Glutamatergic neuron (in vitro differentiated cells): ENCODE data around the gene CCDC78. TPM values are rescaled to one million over a fixed set of nuclear protein-coding genes. Genes with fewer than 3 reads are reported as not detected.
A peak's percentile ranks its signal among the peaks of the same experiment; 100 is the strongest.

ENCODE experiments used
- DNase-seq: peaks from one replicate; pipeline ENCODE4 v3.0.0; 2022
- H3K27ac Mint-ChIP-seq: one replicate; pipeline ENCODE4 v1.8.0; 2020; ENCODE audit warnings: mild to moderate bottlenecking, mixed read lengths, inconsistent platforms; ENCODE audit not compliant: unreplicated experiment
- H3K27me3 Mint-ChIP-seq: one replicate; pipeline ENCODE4 v1.8.0; 2020; ENCODE audit warnings: mild to moderate bottlenecking, moderate library complexity, mixed read lengths, inconsistent platforms; ENCODE audit not compliant: unreplicated experiment
- H3K36me3 Mint-ChIP-seq: one replicate; pipeline ENCODE4 v1.8.0; 2020; ENCODE audit warnings: mild to moderate bottlenecking, mixed read lengths, inconsistent platforms; ENCODE audit not compliant: unreplicated experiment
- H3K4me1 Mint-ChIP-seq: one replicate; pipeline ENCODE4 v1.8.0; 2020; ENCODE audit warnings: mild to moderate bottlenecking, low read depth, mixed read lengths, inconsistent platforms; ENCODE audit not compliant: unreplicated experiment
- H3K4me3 Mint-ChIP-seq: one replicate; pipeline ENCODE4 v1.8.0; 2020; ENCODE audit warnings: mild to moderate bottlenecking, mixed read lengths, inconsistent platforms; ENCODE audit not compliant: unreplicated experiment
- H3K9me3 Mint-ChIP-seq: one replicate; pipeline ENCODE4 v1.8.0; 2020; ENCODE audit warnings: mild to moderate bottlenecking, moderate library complexity, mixed read lengths, inconsistent platforms; ENCODE audit not compliant: unreplicated experiment
- CTCF ChIP-seq: fragments of 200-600 bp; sonication (generic); IDR thresholded peaks from one replicate; pipeline ENCODE4 v1.5.0; 2021; ENCODE audit not compliant: partially characterized antibody, unreplicated experiment
- total RNA-seq: library from RNA; stranded (reverse); fragmentation: NEBNext Ultra II Directional; extraction: Animal tissue kit (Norgen Biotek cat#: 25700); gene quantifications from one replicate; pipeline ENCODE4 v1.2.1, GENCODE V29; 2021; ENCODE audit not compliant: unreplicated experiment

The CCDC78 gene
- total RNA-seq, 1 donor from 2014 or later: 18.9 TPM

- no peak for TF ChIP-seq CTCF
- H3K27me3 Mint-ChIP-seq: peaks cover 11% of the 10 kb centered on the region
- H3K36me3 Mint-ChIP-seq: no peaks in the 10 kb centered on the region
- peaks cover 6% of the 10 kb centered on the region for H3K9me3 Mint-ChIP-seq
- H3K27ac Mint-ChIP-seq: peak within 1 kb of the TSS; percentile 72
- peak within 1 kb of the TSS; percentile 84 for H3K4me3 Mint-ChIP-seq
- DNase-seq: peak; percentile 94
- H3K4me1 Mint-ChIP-seq: peaks cover 9% of the 10 kb centered on the region
Observed at GRCh38 chr16:679814-680624, 46.2 kb downstream of the CCDC78 start, which contains the start of gene STUB1. TSS of gene STUB1 (plus strand) at chr16:680410. CDS start at chr16:680526, 116 bp downstream.

GRCh38 chr16:678858-679813 is 47.1 kb downstream of the CCDC78 start:
- peaks cover 9% of the 10 kb centered on the region for H3K4me1 Mint-ChIP-seq
- H3K27me3 Mint-ChIP-seq: peaks cover 11% of the 10 kb centered on the region
- H3K9me3 Mint-ChIP-seq: peaks cover 7% of the 10 kb centered on the region
- H3K36me3 Mint-ChIP-seq: no peaks in the 10 kb centered on the region
- peak overlapping the region; percentile 82 for H3K4me3 Mint-ChIP-seq
- peak; percentile 79 for DNase-seq
- no peak for TF ChIP-seq CTCF
- peak overlapping the region; percentile 73 for H3K27ac Mint-ChIP-seq

DNA sequence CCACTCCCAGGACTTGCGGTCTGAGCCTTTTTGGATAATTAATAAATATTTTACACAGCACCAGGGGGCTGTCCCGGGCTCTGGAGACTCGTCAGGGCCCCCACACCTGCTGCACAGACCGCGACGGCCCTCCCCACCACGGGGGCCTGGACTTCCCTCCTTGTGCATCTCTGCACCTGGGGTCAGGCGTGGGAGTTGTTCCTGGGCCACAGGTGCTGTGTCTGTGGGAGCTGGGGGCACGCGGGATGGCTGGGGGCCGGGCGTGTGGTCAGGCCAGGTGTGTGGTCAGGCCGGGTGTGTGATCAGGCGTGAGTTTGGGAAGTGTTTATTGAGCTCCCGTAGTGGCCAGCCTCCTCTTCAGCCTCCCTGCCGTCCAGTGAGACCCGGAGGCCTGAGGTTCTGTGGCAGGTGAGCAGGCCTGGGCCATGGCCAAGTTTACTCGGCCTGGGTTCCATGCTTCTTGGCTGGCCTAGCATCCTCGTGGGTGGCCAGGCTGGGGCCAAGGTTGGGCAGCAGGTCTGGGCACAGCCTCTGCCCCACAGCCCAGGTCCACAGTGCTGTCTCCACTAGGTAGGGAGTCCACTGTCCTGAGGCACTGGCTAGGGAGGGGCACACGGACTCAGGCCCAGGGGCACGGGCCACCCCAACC is 47.9 kb downstream of the CCDC78 start:
- TF ChIP-seq CTCF: no peak
- no peak for DNase-seq
- Mint-ChIP-seq H3K4me3 (no peak overlapping the region), H3K27ac (no peak overlapping the region), H3K27me3 (peaks cover 13% of the 10 kb centered on the region), H3K9me3 (peaks cover 7% of the 10 kb centered on the region), H3K36me3 (no peaks in the 10 kb centered on the region), H3K4me1 (peaks cover 9% of the 10 kb centered on the region)

DNA sequence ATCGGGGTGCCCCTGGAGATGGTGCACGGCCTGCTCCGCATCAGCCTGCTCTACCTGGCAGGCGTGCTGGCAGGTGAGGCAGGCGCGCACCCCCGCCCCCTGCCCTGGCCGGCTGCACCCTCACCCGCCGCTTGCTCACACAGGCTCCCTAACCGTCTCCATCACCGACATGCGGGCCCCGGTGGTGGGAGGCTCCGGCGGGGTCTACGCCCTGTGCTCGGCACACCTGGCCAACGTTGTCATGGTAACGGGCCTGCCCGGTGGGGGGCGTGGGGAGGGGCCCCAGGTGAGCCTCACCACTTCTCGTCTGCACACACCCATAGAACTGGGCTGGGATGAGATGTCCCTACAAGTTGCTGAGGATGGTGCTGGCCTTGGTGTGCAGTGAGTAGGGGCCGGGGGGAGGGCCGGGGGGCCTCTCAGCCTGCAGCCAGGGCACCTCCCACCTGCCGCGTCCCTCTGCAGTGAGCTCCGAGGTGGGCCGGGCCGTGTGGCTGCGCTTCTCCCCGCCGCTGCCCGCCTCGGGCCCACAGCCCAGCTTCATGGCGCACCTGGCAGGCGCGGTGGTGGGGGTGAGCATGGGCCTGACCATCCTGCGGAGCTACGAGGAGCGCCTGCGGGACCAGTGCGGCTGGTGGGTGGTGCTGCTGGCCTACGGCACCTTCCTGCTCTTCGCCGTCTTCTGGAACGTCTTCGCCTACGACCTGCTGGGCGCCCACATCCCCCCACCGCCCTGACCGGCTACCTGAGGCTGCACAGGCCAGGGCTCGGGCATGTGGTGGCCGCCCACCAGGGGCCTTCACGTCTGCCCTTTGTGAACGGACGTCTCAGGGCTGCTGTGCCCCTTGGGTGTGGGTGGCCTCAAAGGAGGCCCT is 48.7 kb downstream of the CCDC78 start:
- no peak for TF ChIP-seq CTCF
- DNase-seq: no peak
- Mint-ChIP-seq H3K27me3 (peaks cover 12% of the 10 kb centered on the region), H3K27ac (no peak overlapping the region), H3K4me1 (peaks cover 8% of the 10 kb centered on the region), H3K9me3 (peaks cover 7% of the 10 kb centered on the region), H3K4me3 (no peak overlapping the region), H3K36me3 (no peaks in the 10 kb centered on the region)
